ENCODE results near the gene DCTD.

DCTD gene

DNA sequence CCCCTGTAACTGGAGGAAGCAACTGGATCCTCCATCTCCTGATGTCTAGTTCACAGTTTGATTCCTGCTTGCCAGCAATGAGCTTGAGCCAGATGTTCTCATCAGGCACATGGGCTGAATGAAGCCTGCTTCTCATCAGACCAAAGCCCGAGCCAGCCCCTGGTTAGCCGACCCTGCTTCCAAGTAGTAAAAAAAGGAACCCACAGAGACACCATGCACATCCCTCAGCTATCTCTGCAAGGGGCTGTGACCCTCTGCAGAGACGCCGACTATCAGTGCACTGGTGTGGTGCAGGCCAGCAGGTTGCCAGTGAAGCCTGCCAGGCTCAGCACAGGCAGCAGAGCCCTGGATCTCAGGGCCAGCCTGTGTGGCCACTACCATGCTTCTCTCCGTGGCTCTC lies 2.8 kb downstream of the DCTD start:
- no peak overlapping the region for H3K4me3 ChIP-seq (ENCODE audit: low read length)
- TF ChIP-seq, protein P1, sequence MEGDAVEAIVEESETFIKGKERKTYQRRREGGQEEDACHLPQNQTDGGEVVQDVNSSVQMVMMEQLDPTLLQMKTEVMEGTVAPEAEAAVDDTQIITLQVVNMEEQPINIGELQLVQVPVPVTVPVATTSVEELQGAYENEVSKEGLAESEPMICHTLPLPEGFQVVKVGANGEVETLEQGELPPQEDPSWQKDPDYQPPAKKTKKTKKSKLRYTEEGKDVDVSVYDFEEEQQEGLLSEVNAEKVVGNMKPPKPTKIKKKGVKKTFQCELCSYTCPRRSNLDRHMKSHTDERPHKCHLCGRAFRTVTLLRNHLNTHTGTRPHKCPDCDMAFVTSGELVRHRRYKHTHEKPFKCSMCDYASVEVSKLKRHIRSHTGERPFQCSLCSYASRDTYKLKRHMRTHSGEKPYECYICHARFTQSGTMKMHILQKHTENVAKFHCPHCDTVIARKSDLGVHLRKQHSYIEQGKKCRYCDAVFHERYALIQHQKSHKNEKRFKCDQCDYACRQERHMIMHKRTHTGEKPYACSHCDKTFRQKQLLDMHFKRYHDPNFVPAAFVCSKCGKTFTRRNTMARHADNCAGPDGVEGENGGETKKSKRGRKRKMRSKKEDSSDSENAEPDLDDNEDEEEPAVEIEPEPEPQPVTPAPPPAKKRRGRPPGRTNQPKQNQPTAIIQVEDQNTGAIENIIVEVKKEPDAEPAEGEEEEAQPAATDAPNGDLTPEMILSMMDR (IDR thresholded peaks at IDR 0.05; ENCODE audit: insufficient read depth, low read depth, low read length, missing control alignments), result no peak

DNA sequence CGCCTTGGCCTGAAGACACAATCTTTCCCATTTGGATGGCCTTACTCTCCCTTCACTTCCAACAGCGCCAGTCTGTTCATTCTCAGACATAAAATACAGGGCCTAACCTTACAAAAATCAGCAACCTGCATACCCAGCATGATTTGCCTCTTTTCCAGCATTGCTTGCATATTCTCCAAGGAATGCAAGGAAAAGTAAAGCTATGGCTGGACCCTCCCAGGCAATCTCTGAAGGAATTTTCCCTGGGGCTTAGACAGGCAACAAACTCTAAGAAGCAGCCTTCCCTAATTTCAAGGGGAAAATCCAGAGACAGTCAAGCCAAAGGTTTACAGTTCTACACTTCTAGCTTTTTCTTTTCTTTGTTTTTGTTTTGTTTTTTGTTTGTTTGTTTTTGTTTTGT lies 3.6 kb downstream of the DCTD start:
- TF ChIP-seq, protein P1 (IDR thresholded peaks at IDR 0.05; ENCODE audit: insufficient read depth, low read depth, low read length, missing control alignments), result no peak
- H3K4me3 ChIP-seq (ENCODE audit: low read length), result no peak overlapping the region
- DNase-seq (ENCODE audit: low read depth), result no peak

More for the DNA sequence above, 2.8 kb downstream of the DCTD start:
- DNase-seq (ENCODE audit: low read depth), result no peak

DNA sequence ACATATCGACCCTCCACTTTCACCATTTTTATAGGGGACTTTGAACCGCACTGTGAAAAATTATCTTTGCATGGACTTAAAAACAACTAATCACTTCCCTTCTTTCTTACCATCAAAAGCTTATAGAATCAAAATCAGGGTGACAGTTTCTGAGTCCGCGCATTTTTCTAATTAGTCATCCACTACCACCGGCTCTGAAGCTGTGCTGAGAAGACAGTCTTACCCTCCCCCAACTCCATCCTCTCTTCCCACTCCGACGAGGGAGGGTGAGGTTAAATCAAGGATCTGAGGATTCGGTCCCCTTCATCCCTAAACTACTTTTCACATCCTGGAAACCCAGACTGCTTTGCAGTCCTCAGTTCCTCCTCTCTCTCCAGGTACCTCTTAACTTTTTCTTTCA lies 4.2 kb downstream of the DCTD start:
- no peak for DNase-seq (ENCODE audit: low read depth)
- H3K4me3 ChIP-seq (ENCODE audit: low read length), result no peak overlapping the region
- TF ChIP-seq, protein P1 (IDR thresholded peaks at IDR 0.05; ENCODE audit: insufficient read depth, low read depth, low read length, missing control alignments), result no peak

DNA sequence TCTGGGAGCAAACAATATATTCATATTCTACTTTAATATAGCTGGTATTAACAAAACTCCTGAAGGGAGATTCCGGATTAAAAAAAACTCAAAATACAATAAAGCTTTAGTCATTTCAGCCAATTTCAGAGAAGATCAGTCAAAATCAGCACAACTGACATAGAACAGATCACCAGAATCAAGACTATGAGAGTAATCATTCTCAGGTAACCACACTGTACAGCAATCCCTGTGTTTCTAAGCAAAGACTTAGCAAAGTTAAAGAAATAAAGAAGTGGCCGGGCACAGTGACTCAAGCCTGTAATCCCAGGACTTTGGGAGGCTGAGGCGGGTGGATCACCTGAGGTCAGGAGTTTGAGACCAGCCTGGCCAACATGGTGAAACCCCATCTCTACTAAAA lies 9.1 kb downstream of the DCTD start:
- no peak for DNase-seq (ENCODE audit: low read depth)
- TF ChIP-seq, protein P1 (IDR thresholded peaks at IDR 0.05; ENCODE audit: insufficient read depth, low read depth, low read length, missing control alignments), result no peak
- no peak overlapping the region for H3K4me3 ChIP-seq (ENCODE audit: low read length)

DNA sequence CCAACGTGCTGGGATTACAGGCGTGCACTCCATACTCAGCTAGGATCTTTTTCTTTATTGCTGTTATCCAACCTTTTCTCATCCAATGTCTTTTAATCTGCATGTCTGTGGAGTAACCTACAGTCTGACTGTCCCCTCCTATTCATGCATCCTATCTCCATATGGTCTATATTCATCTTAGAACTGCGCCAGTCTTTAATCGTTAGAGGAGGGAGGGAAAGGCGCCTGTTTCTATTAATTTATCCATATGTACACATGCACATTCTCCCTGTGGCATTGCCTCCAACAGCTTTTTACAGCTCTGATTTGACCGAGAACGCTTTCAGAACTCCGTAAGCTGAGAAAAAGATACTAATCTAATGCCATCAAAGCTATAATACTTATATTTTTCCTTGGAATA lies 9.8 kb downstream of the DCTD start:
- no peak overlapping the region for H3K4me3 ChIP-seq (ENCODE audit: low read length)
- TF ChIP-seq, protein P1 (IDR thresholded peaks at IDR 0.05; ENCODE audit: insufficient read depth, low read depth, low read length, missing control alignments), result no peak
- no peak for DNase-seq (ENCODE audit: low read depth)

DNA sequence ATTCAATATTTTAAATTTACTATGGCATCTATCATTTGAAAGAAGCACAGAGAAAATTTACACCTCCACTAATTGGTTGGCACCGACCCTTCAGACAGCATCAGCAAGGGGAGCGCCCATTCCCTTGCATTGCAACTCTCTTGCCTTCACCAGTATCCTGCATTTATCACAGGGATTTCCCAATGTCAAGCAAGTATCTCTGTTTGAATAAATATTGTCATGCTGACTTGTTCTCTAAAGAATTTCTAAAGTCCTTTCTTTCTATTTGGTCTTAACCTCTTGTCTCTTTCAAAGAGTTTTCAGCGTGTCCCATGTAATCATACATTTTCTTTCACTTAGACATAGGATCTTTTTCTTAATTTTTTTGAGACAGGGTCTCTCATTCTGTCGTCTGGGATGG lies 10.4 kb downstream of the DCTD start:
- H3K4me3 ChIP-seq (ENCODE audit: low read length), result no peak overlapping the region
- TF ChIP-seq, protein P1 (IDR thresholded peaks at IDR 0.05; ENCODE audit: insufficient read depth, low read depth, low read length, missing control alignments), result no peak
- no peak for DNase-seq (ENCODE audit: low read depth)

DNA sequence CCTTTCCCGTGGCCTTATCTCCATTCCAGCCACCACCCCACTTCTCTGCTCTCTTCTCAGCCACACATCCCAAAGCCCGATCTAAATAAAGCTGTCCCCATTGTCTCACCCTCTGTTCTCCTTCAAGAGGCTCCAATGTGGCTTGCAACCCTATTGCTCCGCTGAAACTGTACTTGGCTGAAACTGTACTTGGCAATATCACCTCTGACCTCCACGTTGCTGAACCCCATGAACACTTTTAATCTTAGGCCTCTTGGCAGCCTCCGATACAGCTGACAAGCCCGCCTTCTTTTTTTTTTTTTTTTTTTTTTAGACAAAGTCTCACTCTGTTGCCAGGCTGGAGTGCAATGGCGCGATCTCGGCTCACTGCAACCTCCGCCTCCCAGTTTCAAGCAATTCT lies 12.1 kb downstream of the DCTD start:
- no peak overlapping the region for H3K4me3 ChIP-seq (ENCODE audit: low read length)
- TF ChIP-seq, protein P1 (IDR thresholded peaks at IDR 0.05; ENCODE audit: insufficient read depth, low read depth, low read length, missing control alignments), result no peak
- DNase-seq (ENCODE audit: low read depth), result no peak

Measured in epithelial cell of esophagus (primary cell).